Heart right ventricle (tissue), 16 donors: Measurements from ENCODE around the gene DBP. TPM values are rescaled to one million over a fixed set of nuclear protein-coding genes. Genes with fewer than 3 reads are reported as not detected.
A peak's percentile ranks its signal among the peaks of the same experiment; 100 is the strongest.

ENCODE experiments used
- ATAC-seq, 8 donors: fragments of 200-7000 bp; cut with Tn5 transposase; one replicate each; pipeline ENCODE4 v1.9.1; 2020; ENCODE audit warnings: mild to moderate bottlenecking in 8 of 8, moderate library complexity in 8 of 8, moderate number of reproducible peaks in 1 of 8
- DNase-seq, 2 donors: peaks; one replicate each; pipeline ENCODE4 v3.0.0-alpha.2; 2020
- H3K27ac ChIP-seq, 10 donors: fragments of 200-600 bp; sonication (generic) in 2 of 10; one replicate each; pipeline versions ENCODE4 v1.5.0 to v1.8.0; 2020 to 2022; ENCODE audit warnings: mild to moderate bottlenecking in 3 of 10
- H3K27me3 ChIP-seq, 7 donors: fragments of 200-600 bp; one replicate each; pipeline ENCODE4 v1.8.0; 2021 to 2022; ENCODE audit warnings: mild to moderate bottlenecking in 2 of 7
- H3K36me3 ChIP-seq, 9 donors: fragments of 200-600 bp; sonication (generic) in 1 of 9; one replicate each; pipeline versions ENCODE4 v1.5.0 to v1.8.0; 2020 to 2022; ENCODE audit warnings: mild to moderate bottlenecking in 2 of 9
- H3K4me1 ChIP-seq, 9 donors: fragments of 200-600 bp; sonication (generic) in 1 of 9; one replicate each; pipeline versions ENCODE4 v1.5.0 to v1.8.0; 2020 to 2022; ENCODE audit warnings: mild to moderate bottlenecking in 4 of 9
- H3K4me3 ChIP-seq, 10 donors: fragments of 200-600 bp; sonication (generic) in 2 of 10; one replicate each; pipeline versions ENCODE4 v1.5.0 to v1.8.0; 2020 to 2022; ENCODE audit warnings: mild to moderate bottlenecking in 7 of 10, moderate library complexity in 2 of 10
- H3K9me3 ChIP-seq, 11 donors: fragments of 200-600 bp in 10 of 11; sonication (generic) in 2 of 11; one replicate each; pipeline versions ENCODE4 v1.5.0 to v1.8.0; 2013 to 2022; ENCODE audit warnings: mild to moderate bottlenecking in 2 of 11, control low read depth in 1 of 11, moderate library complexity in 1 of 11
- WGBS, 2 donors: extraction: QIAGEN DNeasy Blood & Tissue Kit; methylation state at CpG; one replicate each; pipeline ENCODE4 v1.1.7; 2013; ENCODE audit warnings: inconsistent platforms in 1 of 2; 5-methylcytosine and 5-hydroxymethylcytosine counted together
- intact Hi-C, 10 donors: fragments of 100-400 bp; cut with DNase I; formaldehyde crosslinking; loops; one replicate each; pipeline versions ENCODE4 v1.11.1 to v1.14.2; 2022
- polyA plus RNA-seq, 2 donors: library from polyadenylated mRNA; stranded (reverse); fragments of 200-250 nt; gene quantifications; one replicate each; pipeline ENCODE4 v1.2.3, GENCODE V29; 2013
- total RNA-seq, 10 donors: library from RNA; stranded (reverse); fragmentation: NEBNext Ultra II Directional in 3 of 10; extraction: Animal tissue kit (Norgen Biotek cat#: 25700) in 3 of 10; gene quantifications; one replicate each; pipeline versions ENCODE4 v1.2.1 to v1.2.4, GENCODE V29; 2021 to 2023
- TF ChIP-seq, protein P1 (sequence below), 9 donors: fragments of 200-600 bp; sonication (generic) in 2 of 9; IDR thresholded peaks; one replicate each; pipeline versions ENCODE4 v1.5.0 to v1.8.0; 2021 to 2022; ENCODE audit warnings: antibody characterized with exemption in 9 of 9, mild to moderate bottlenecking in 5 of 9, moderate library complexity in 1 of 9
- donor health status: Arrhythmogenic right ventricular cardiomyopathy.
- donor health status: ischemic (EF 13 %, LVEDD 7.1; RV severe dilation, severe dysfunction).
- donor health status: healthy with polysubstance abuse.
- donor health status: DM: no; HTN: yes; CAD: no.
- donor health status: DM: no; HTN: no; CAD: no.
- donor health status: ischemic (EF 25% LVEDD 6.9; RV normal size, moderate dysfunction).
- donor health status: ischemic (EF 25% LVEDD 5.7; RV mildly dilated, moderate dysfunction).
- donor health status: healthy.
- donor health status: DM: yes; HTN: yes; CAD: no.
- donor health status: Ischemic cardiomyopathy.
- donor health status: ischemic (EF 35%, LVEDD 5.7; RV mildly dilated, moderate dysfunction).
- donor health status: nonischemic (EF 11% LVEDD 7.7; RV severe dilation, severe dysfunction).
- donor health status: DM: yes; HTN: yes; CAD: no.
- donor health status: PGD.
- donor health status: ischemic (EF 29% LVEDD 5.4; RV normal size, mild dysfunction).
- donor health status: nonischemic (EF 23%, LVEDD 6.1; RV moderate dilation, normal function).

DBP gene
- total and polyA plus RNA-seq, 12 donors: 2.4 to 30.0 (median 12.2) TPM

DNA sequence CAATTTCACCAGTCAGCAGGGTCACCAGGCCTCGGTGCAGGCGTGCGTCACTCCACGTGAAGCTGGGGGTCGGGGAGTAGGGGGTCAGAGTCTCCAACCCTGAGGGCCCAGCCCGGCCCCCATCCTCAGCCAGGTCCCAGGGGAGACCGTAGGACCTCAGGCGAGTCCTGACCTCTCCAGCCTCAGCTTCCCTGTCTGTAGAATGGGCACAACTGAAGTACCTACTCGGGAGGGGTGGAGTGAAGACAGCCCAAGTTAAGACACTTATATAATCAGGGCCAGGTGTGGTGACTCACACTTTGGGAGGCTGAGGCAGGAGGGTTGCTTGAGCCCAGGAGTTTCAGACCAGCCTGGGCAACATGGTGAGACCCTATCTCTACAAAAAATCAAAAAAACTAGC lies 33.3 kb downstream of the DBP start:
- H3K4me1 ChIP-seq: peaks cover 0 to 4% (median 0%) of the 10 kb centered on the region in 9 donors
- TF ChIP-seq, protein P1, sequence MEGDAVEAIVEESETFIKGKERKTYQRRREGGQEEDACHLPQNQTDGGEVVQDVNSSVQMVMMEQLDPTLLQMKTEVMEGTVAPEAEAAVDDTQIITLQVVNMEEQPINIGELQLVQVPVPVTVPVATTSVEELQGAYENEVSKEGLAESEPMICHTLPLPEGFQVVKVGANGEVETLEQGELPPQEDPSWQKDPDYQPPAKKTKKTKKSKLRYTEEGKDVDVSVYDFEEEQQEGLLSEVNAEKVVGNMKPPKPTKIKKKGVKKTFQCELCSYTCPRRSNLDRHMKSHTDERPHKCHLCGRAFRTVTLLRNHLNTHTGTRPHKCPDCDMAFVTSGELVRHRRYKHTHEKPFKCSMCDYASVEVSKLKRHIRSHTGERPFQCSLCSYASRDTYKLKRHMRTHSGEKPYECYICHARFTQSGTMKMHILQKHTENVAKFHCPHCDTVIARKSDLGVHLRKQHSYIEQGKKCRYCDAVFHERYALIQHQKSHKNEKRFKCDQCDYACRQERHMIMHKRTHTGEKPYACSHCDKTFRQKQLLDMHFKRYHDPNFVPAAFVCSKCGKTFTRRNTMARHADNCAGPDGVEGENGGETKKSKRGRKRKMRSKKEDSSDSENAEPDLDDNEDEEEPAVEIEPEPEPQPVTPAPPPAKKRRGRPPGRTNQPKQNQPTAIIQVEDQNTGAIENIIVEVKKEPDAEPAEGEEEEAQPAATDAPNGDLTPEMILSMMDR (IDR thresholded peaks at IDR 0.05): no peak
- DNase-seq (no peak), ATAC-seq (peak in 1 of 8 donors; percentile 10)
- no peak overlapping the region for H3K27ac ChIP-seq
- H3K4me3 ChIP-seq: no peak overlapping the region
- H3K36me3 ChIP-seq: no peaks in the 10 kb centered on the region
- intact Hi-C loops: no loop called here
- 85 to 87% methylated on average over 9 of the region's 9 CpGs for whole genome bisulfite sequencing, 2 donors
- H3K9me3 ChIP-seq: no peaks in the 10 kb centered on the region
- H3K27me3 ChIP-seq: peaks cover 0 to 9% (median 0%) of the 10 kb centered on the region in 7 donors

DNA sequence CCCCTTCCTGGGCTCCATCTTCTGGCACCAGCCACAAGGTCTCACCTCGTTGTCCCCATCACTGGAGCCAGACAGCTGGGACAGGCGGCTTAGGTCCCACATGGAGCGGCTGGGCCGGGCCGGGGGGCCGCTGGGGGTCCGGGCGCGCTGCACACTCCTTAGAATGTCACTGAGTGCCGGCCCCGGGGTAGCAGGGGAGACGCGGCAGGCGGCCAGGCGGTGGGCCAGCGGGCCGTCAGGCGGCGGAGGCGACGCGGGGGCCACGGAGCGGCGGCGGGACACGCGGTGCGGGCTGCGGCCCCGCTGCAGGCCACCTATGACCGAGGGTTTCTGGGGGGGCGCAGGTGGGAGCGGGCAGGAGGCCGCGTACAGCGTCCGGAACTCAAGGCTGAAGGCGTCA lies 33.7 kb downstream of the DBP start:
- Histone ChIP-seq H3K4me3 (no peak overlapping the region), H3K27me3 (peaks cover 0 to 10% (median 0%) of the 10 kb centered on the region in 7 donors), H3K4me1 (no peaks in the 10 kb centered on the region), H3K9me3 (no peaks in the 10 kb centered on the region), H3K36me3 (no peaks in the 10 kb centered on the region), H3K27ac (no peak overlapping the region)
- intact Hi-C loops: no loop called here
- no peak for DNase-seq
- 85 to 89% methylated on average over 39 of the region's 39 CpGs for WGBS, 2 donors
- TF ChIP-seq, protein P1 (IDR thresholded peaks at IDR 0.05): no peak
- ATAC-seq: no peak

DNA sequence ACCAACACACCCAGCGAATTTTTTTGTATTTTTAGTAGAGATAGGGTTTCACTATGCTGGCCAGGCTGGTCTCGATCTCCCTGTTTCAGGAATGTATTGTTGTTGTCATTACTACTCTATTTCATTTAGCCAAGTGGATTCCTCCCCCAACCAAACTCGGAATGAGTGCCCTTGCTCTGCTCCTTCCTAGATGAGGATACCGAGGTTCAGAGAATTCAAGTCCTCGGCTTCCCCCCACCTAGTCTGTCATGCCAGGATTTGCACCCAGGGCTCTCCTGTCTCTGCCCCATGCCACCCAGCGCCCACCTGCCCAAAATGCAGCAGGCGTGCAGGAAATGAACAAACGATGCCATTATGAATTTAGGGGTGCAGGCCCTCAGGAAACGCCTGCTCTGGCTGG lies 34.2 kb downstream of the DBP start:
- intact Hi-C loops: no loop called here
- WGBS, 2 donors: 73 to 86% methylated on average over 9 of the region's 9 CpGs

DNA sequence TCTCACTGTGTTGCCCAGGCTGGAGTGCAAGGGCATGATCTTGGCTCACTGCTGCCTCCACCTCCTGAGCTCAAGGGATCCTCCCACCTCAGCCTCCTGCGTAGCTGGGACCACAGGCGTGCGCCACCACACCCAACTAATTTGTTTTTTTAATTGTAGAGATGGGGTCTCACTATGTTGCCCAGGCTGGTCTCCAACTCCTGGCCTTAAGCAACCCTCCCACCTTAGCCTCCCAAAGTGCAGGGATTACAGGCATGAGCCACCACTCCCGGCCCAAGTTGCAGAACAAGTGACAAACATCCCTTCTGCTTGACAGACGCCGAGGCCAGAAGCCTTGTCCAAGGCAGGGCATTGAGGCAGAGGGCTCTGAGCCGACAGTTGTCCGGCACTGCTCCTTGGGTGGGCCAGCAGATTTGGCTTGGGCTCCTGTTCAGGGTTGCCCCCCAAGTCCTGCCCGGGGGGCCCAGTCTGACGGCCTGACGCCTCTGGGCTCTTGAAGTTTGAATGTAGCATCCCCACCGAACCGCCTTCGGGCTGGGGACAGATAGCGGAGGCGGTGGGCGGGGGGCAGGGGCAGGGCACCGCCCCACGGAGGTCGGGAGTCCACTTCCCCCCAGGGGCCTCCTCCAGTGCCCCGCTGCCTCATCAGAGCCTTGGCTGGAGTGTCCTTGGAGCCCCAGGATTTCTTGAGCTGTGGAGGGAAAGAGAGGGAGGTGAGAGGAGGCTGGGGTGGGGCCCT lies 36.3 kb downstream of the DBP start:
- 83% methylated on average over 21 of the region's 21 CpGs for WGBS, 2 donors
- TF ChIP-seq, protein P1 (IDR thresholded peaks at IDR 0.05): no peak
- intact Hi-C loops: no loop called here
- DNase-seq (no peak), ATAC-seq (no peak)
- Histone ChIP-seq H3K9me3 (no peaks in the 10 kb centered on the region), H3K4me3 (no peak overlapping the region), H3K27me3 (peaks cover 0 to 10% (median 0%) of the 10 kb centered on the region in 7 donors), H3K4me1 (no peaks in the 10 kb centered on the region), H3K36me3 (no peaks in the 10 kb centered on the region), H3K27ac (no peak overlapping the region)

More for the DNA sequence above, 34.2 kb downstream of the DBP start:
- no peak overlapping the region for H3K4me3 ChIP-seq
- H3K27me3 ChIP-seq: peaks cover 0 to 10% (median 0%) of the 10 kb centered on the region in 7 donors
- H3K36me3 ChIP-seq: no peaks in the 10 kb centered on the region
- no peak for ATAC-seq
- TF ChIP-seq, protein P1 (IDR thresholded peaks at IDR 0.05): no peak
- no peaks in the 10 kb centered on the region for H3K9me3 ChIP-seq
- no peak overlapping the region for H3K27ac ChIP-seq
- no peak for DNase-seq
- no peaks in the 10 kb centered on the region for H3K4me1 ChIP-seq
